H9 (cell line): Measurements from ENCODE around the gene PCDH9. TPM values are rescaled to one million over a fixed set of nuclear protein-coding genes. Genes with fewer than 3 reads are reported as not detected.

Experiments
- DNase-seq: peaks from one replicate; pipeline ENCODE4 v3.0.0-alpha.2; 2017
- H2AFZ ChIP-seq: one replicate; pipeline ENCODE4 v1.6.1; 2013; ENCODE audit warnings: mild to moderate bottlenecking, low read length, control low read depth, moderate library complexity
- H2AK5ac ChIP-seq: 2 replicates; pipeline ENCODE4 v1.6.1; 2013; ENCODE audit warnings: low read length, control low read depth, mixed read lengths; ENCODE audit not compliant: insufficient read length
- H2BK120ac ChIP-seq: one replicate; pipeline ENCODE4 v1.6.1; 2013; ENCODE audit warnings: low read depth, mild to moderate bottlenecking, low read length, control low read depth, inconsistent platforms; ENCODE audit not compliant: poor library complexity, severe bottlenecking
- H2BK12ac ChIP-seq: 2 replicates; pipeline ENCODE4 v1.6.1; 2013; ENCODE audit warnings: low read length, control low read depth, mixed read lengths, low read depth; ENCODE audit not compliant: insufficient read length
- H2BK15ac ChIP-seq: 2 replicates; pipeline ENCODE4 v1.6.1; 2013; ENCODE audit warnings: low read depth, low read length, control low read depth
- H2BK20ac ChIP-seq: one replicate; pipeline ENCODE4 v1.6.1; 2013; ENCODE audit warnings: low read depth, mild to moderate bottlenecking, low read length, control low read depth, inconsistent platforms; ENCODE audit not compliant: poor library complexity, severe bottlenecking
- H2BK5ac ChIP-seq: 2 replicates; pipeline ENCODE4 v1.6.1; 2013; ENCODE audit warnings: low read length, control low read depth, mixed read lengths; ENCODE audit not compliant: insufficient read length
- H3K14ac ChIP-seq: 2 replicates; pipeline ENCODE4 v1.6.1; 2013; ENCODE audit warnings: low read length, control low read depth; ENCODE audit not compliant: insufficient read depth
- H3K18ac ChIP-seq: 2 replicates; pipeline ENCODE4 v1.6.1; 2013; ENCODE audit warnings: low read depth, mild to moderate bottlenecking, mixed read lengths, low read length, control low read depth; ENCODE audit not compliant: insufficient read length
- H3K23ac ChIP-seq: 2 replicates; pipeline ENCODE4 v1.6.1; 2013; ENCODE audit warnings: low read length, control low read depth, mixed read lengths, low read depth; ENCODE audit not compliant: insufficient read length
- H3K23me2 ChIP-seq: 2 replicates; pipeline ENCODE4 v1.6.1; 2013; ENCODE audit warnings: low read depth, mild to moderate bottlenecking, mixed read lengths, low read length, control low read depth; ENCODE audit not compliant: insufficient read length, poor library complexity, severe bottlenecking
- H3K27ac ChIP-seq: 2 replicates; pipeline ENCODE4 v1.5.1; 2013; ENCODE audit warnings: low read length, control low read depth, mixed read lengths, low read depth; ENCODE audit not compliant: insufficient read length
- H3K27me3 ChIP-seq: 2 replicates; pipeline ENCODE4 v1.6.1; 2013; ENCODE audit warnings: low read length, control low read depth, inconsistent platforms; ENCODE audit not compliant: insufficient read depth
- H3K4ac ChIP-seq: 2 replicates; pipeline ENCODE4 v1.6.1; 2013; ENCODE audit warnings: low read depth, mild to moderate bottlenecking, control low read depth, inconsistent platforms, low read length, moderate library complexity
- H3K4me1 ChIP-seq: 2 replicates; pipeline ENCODE4 v1.6.1; 2013; ENCODE audit warnings: low read length, control low read depth, inconsistent platforms; ENCODE audit not compliant: insufficient read depth
- H3K4me2 ChIP-seq: 2 replicates; pipeline ENCODE4 v1.6.1; 2013; ENCODE audit warnings: low read length, control low read depth, mixed read lengths; ENCODE audit not compliant: insufficient read length, insufficient read depth
- H3K56ac ChIP-seq: 2 replicates; pipeline ENCODE4 v1.6.1; 2013; ENCODE audit warnings: low read depth, mild to moderate bottlenecking, mixed read lengths, low read length, control low read depth; ENCODE audit not compliant: insufficient read length
- H3K79me1 ChIP-seq: 2 replicates; pipeline ENCODE4 v1.6.1; 2013; ENCODE audit warnings: low read depth, mild to moderate bottlenecking, moderate library complexity, low read length, control low read depth, inconsistent platforms; ENCODE audit not compliant: insufficient read depth, poor library complexity, severe bottlenecking
- H3K79me2 ChIP-seq: 2 replicates; pipeline ENCODE4 v1.6.1; 2013; ENCODE audit warnings: low read length, control low read depth, inconsistent platforms; ENCODE audit not compliant: insufficient read depth
- H3K9ac ChIP-seq: 2 replicates; pipeline ENCODE4 v1.6.1; 2013; ENCODE audit warnings: low read length, control low read depth, mixed read lengths; ENCODE audit not compliant: insufficient read length; ENCODE audit errors: extremely low read depth
- H3K9me3 ChIP-seq: one replicate; pipeline ENCODE4 v1.6.1; 2013; ENCODE audit warnings: low read depth, low read length, inconsistent platforms; ENCODE audit not compliant: control insufficient read depth
- H3T11ph ChIP-seq: one replicate; pipeline ENCODE4 v1.6.1; 2013; ENCODE audit warnings: mild to moderate bottlenecking, low read length, control low read depth, inconsistent platforms
- H4K20me1 ChIP-seq: one replicate; pipeline ENCODE4 v1.6.1; 2013; ENCODE audit not compliant: control insufficient read depth, insufficient read length, insufficient read depth
- H4K5ac ChIP-seq: 2 replicates; pipeline ENCODE4 v1.6.1; 2013; ENCODE audit warnings: low read depth, mild to moderate bottlenecking, mixed read lengths, low read length, control low read depth; ENCODE audit not compliant: insufficient read length
- H4K8ac ChIP-seq: replicated peaks from 2 replicates; pipeline ENCODE4 v1.6.1; 2013; ENCODE audit warnings: low read length, control low read depth, mixed read lengths, low read depth; ENCODE audit not compliant: insufficient read length
- H4K91ac ChIP-seq: 2 replicates; pipeline ENCODE4 v1.6.1; 2013; ENCODE audit warnings: low read depth, mild to moderate bottlenecking, moderate library complexity, mixed read lengths, low read length, control low read depth; ENCODE audit not compliant: insufficient read length
- H3K27ac Mint-ChIP-seq, 3 experiments: 2 replicates in 2 of 3; 3 replicates in 1 of 3; pipeline ENCODE4 v1.8.0; 2020 to 2021; ENCODE audit warnings: mixed read lengths in 3 of 3, mild to moderate bottlenecking in 1 of 3, moderate library complexity in 1 of 3
- H3K27me3 Mint-ChIP-seq: 2 replicates; pipeline ENCODE4 v1.8.0; 2021; ENCODE audit warnings: low read depth, mild to moderate bottlenecking, moderate library complexity, mixed read lengths
- H3K36me3 Mint-ChIP-seq, 3 experiments: 2 replicates in 2 of 3; 3 replicates in 1 of 3; pipeline ENCODE4 v1.8.0; 2020 to 2021; ENCODE audit warnings: low read depth in 3 of 3, mixed read lengths in 3 of 3; ENCODE audit not compliant: insufficient read depth in 1 of 3
- H3K4me1 Mint-ChIP-seq, 2 experiments: 2 replicates each; pipeline ENCODE4 v1.8.0; 2020; ENCODE audit warnings: mixed read lengths in 2 of 2
- H3K4me3 Mint-ChIP-seq, 2 experiments: 2 replicates in 1 of 2; 3 replicates in 1 of 2; pipeline ENCODE4 v1.8.0; 2020 to 2021; ENCODE audit warnings: mild to moderate bottlenecking in 2 of 2, mixed read lengths in 2 of 2, moderate library complexity in 1 of 2
- H3K9me3 Mint-ChIP-seq, 2 experiments: 2 replicates in 1 of 2; 3 replicates in 1 of 2; pipeline ENCODE4 v1.8.0; 2020; ENCODE audit warnings: mild to moderate bottlenecking in 2 of 2, mixed read lengths in 2 of 2, moderate library complexity in 1 of 2
- WGBS: extraction: QIAGEN DNeasy Blood & Tissue Kit; methylation state at CpG from one replicate; pipeline ENCODE4 v1.1.7; 2013; ENCODE audit warnings: missing lambda C conversion rate, low lambda C conversion rate, mixed read lengths; ENCODE audit not compliant: insufficient read length; ENCODE audit errors: extremely low coverage; 5-methylcytosine and 5-hydroxymethylcytosine counted together
- total RNA-seq: library from RNA; stranded (reverse); gene quantifications from 2 replicates; pipeline ENCODE4 v1.2.1, GENCODE V29; 2021
- TF ChIP-seq, protein P1 (sequence below): fragments of 200-600 bp; sonication (generic); conservative IDR thresholded peaks from 3 replicates; pipeline ENCODE4 v1.8.0; 2021; ENCODE audit warnings: antibody characterized with exemption, mild to moderate bottlenecking

The PCDH9 gene
- total RNA-seq, 1 experiment from 2014 or later: 0.11 TPM

GRCh38 chr13:66518068-66518467 is 712.1 kb downstream of the PCDH9 start:
- H3K27ac ChIP-seq: no peak overlapping the region
- H3K4me1 ChIP-seq: no peaks in the 10 kb centered on the region
- no peak overlapping the region for H3K18ac ChIP-seq
- no peak overlapping the region for H3K4me3 Mint-ChIP-seq
- H4K20me1 ChIP-seq: no peaks in the 10 kb centered on the region
- no peaks in the 10 kb centered on the region for H3K27me3 ChIP-seq
- no peak overlapping the region for H3K23ac ChIP-seq
- H2BK12ac ChIP-seq: no peak overlapping the region
- no CpG with 5 or more reads among the region's 2 CpGs for WGBS
- H3K27me3 Mint-ChIP-seq: no peaks in the 10 kb centered on the region; the same call in 1 of the 2 replicates
- no peaks in the 10 kb centered on the region for H3K9me3 ChIP-seq
- H2AFZ ChIP-seq: no peak overlapping the region
- H2BK120ac ChIP-seq: no peak overlapping the region
- no peak overlapping the region for H3K14ac ChIP-seq
- TF ChIP-seq, protein P1, sequence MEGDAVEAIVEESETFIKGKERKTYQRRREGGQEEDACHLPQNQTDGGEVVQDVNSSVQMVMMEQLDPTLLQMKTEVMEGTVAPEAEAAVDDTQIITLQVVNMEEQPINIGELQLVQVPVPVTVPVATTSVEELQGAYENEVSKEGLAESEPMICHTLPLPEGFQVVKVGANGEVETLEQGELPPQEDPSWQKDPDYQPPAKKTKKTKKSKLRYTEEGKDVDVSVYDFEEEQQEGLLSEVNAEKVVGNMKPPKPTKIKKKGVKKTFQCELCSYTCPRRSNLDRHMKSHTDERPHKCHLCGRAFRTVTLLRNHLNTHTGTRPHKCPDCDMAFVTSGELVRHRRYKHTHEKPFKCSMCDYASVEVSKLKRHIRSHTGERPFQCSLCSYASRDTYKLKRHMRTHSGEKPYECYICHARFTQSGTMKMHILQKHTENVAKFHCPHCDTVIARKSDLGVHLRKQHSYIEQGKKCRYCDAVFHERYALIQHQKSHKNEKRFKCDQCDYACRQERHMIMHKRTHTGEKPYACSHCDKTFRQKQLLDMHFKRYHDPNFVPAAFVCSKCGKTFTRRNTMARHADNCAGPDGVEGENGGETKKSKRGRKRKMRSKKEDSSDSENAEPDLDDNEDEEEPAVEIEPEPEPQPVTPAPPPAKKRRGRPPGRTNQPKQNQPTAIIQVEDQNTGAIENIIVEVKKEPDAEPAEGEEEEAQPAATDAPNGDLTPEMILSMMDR: no peak
- no peaks in the 10 kb centered on the region for H3K79me1 ChIP-seq
- DNase-seq: no peak
- no peak overlapping the region for H4K91ac ChIP-seq
- H2AK5ac ChIP-seq: no peak overlapping the region
- H3K56ac ChIP-seq: no peak overlapping the region
- no peak overlapping the region for H3K27ac Mint-ChIP-seq
- H4K8ac ChIP-seq: no peak overlapping the region
- H3T11ph ChIP-seq: no peak overlapping the region
- H2BK5ac ChIP-seq: no peak overlapping the region
- H3K36me3 Mint-ChIP-seq: no peaks in the 10 kb centered on the region
- no peak overlapping the region for H3K4ac ChIP-seq
- no peak overlapping the region for H4K5ac ChIP-seq
- no peak overlapping the region for H3K4me2 ChIP-seq
- H3K79me2 ChIP-seq: no peaks in the 10 kb centered on the region
- H2BK20ac ChIP-seq: no peak overlapping the region
- H3K23me2 ChIP-seq: no peaks in the 10 kb centered on the region
- no peak overlapping the region for H3K9ac ChIP-seq
- no peak overlapping the region for H2BK15ac ChIP-seq
- no peaks in the 10 kb centered on the region for H3K9me3 Mint-ChIP-seq
- peaks cover 3 to 4% of the 10 kb centered on the region in 2 experiments; a peak in 3 of 4 replicates for H3K4me1 Mint-ChIP-seq
